H1 (cell line): ENCODE data around the gene IGSF1. TPM values are rescaled to one million over a fixed set of nuclear protein-coding genes. Genes with fewer than 3 reads are reported as not detected.

ENCODE experiments used
- CTCF ChIA-PET: fragments of 300-600 bp; sonication (Branson Sonifier 250); formaldehyde crosslinking; loops from one replicate; lab custom pipeline; 2021; ENCODE audit not compliant: partially characterized antibody; lab: Charles Lee
- POLR2A ChIA-PET: fragments of 300-600 bp; sonication (Branson Sonifier 250); formaldehyde crosslinking; loops from one replicate; lab custom pipeline; 2021; ENCODE audit warnings: inconsistent platforms; ENCODE audit not compliant: partially characterized antibody; lab: Charles Lee
- DNase-seq, 2 experiments: peaks; one replicate each; pipeline versions ENCODE4 v3.0.0 to v3.0.0-alpha.2; 2010 to 2022; ENCODE audit warnings: low spot score in 2 of 2, low read depth in 1 of 2, mixed read lengths in 1 of 2
- FAIRE-seq: peaks from 2 replicates; lab custom pipeline; 2011; peaks lifted over from hg19 to GRCh38; lab: Jason Lieb, UNC
- H2AFZ ChIP-seq: 2 replicates; pipeline ENCODE4 v1.8.1; 2012; ENCODE audit warnings: low read length, inconsistent platforms
- H2AK5ac ChIP-seq: 2 replicates; pipeline ENCODE4 v1.6.1; 2013; ENCODE audit warnings: low read depth, low read length
- H2BK120ac ChIP-seq: replicated peaks from 2 replicates; pipeline ENCODE3; 2013; ENCODE audit warnings: low read depth, low read length, inconsistent platforms
- H2BK12ac ChIP-seq: 2 replicates; pipeline ENCODE4 v1.6.1; 2013; ENCODE audit warnings: low read depth, low read length
- H2BK15ac ChIP-seq: 2 replicates; pipeline ENCODE4 v1.6.1; 2013; ENCODE audit warnings: low read length
- H2BK20ac ChIP-seq: 2 replicates; pipeline ENCODE4 v1.6.1; 2013; ENCODE audit warnings: low read length
- H2BK5ac ChIP-seq: 2 replicates; pipeline ENCODE4 v1.6.1; 2013; ENCODE audit warnings: low read depth, low read length
- H3K14ac ChIP-seq: 2 replicates; pipeline ENCODE4 v1.6.1; 2013; ENCODE audit warnings: inconsistent platforms; ENCODE audit not compliant: insufficient read length
- H3K18ac ChIP-seq: 2 replicates; pipeline ENCODE4 v1.6.1; 2013; ENCODE audit warnings: low read length; ENCODE audit errors: extremely low read depth
- H3K23ac ChIP-seq: 2 replicates; pipeline ENCODE4 v1.6.1; 2013; ENCODE audit warnings: inconsistent platforms; ENCODE audit not compliant: insufficient read length
- H3K23me2 ChIP-seq: 2 replicates; pipeline ENCODE4 v1.6.1; 2013; ENCODE audit warnings: low read depth, low read length
- H3K27ac ChIP-seq: 2 replicates; pipeline ENCODE4 v1.6.1; 2011; ENCODE audit warnings: low read depth, low read length, inconsistent platforms
- H3K27me3 ChIP-seq, 4 experiments: replicated peaks in 1 of 4; 1 replicate in 1 of 4; 2 replicates in 3 of 4; pipeline versions ENCODE4 v1.6.1 to v1.8.1; 2011 to 2013; ENCODE audit warnings: low read length in 3 of 4, mild to moderate bottlenecking in 3 of 4, inconsistent platforms in 2 of 4, mixed read lengths in 2 of 4, moderate library complexity in 1 of 4; ENCODE audit not compliant: control insufficient read depth in 3 of 4, insufficient read depth in 3 of 4; ENCODE audit errors: extremely low read depth in 1 of 4
- H3K36me3 ChIP-seq, 4 experiments: 2 replicates each; pipeline versions ENCODE4 v1.6.1 to v1.8.1; 2011 to 2013; ENCODE audit warnings: mild to moderate bottlenecking in 4 of 4, low read length in 3 of 4, moderate library complexity in 2 of 4, control low read depth in 1 of 4, inconsistent platforms in 1 of 4; ENCODE audit not compliant: insufficient read depth in 4 of 4, control insufficient read depth in 2 of 4
- H3K4ac ChIP-seq: replicated peaks from 2 replicates; pipeline ENCODE3; 2013; ENCODE audit warnings: low read length, low read depth, mixed read lengths, inconsistent platforms; ENCODE audit not compliant: insufficient read length
- H3K4me1 ChIP-seq, 4 experiments: replicated peaks in 1 of 4; 1 replicate in 1 of 4; 2 replicates in 3 of 4; pipeline versions ENCODE4 v1.6.1 to v1.8.1; 2011 to 2013; ENCODE audit warnings: low read length in 3 of 4, inconsistent platforms in 2 of 4, mixed read lengths in 1 of 4; ENCODE audit not compliant: insufficient read depth in 4 of 4, control insufficient read depth in 3 of 4
- H3K4me2 ChIP-seq, 2 experiments: 2 replicates each; pipeline versions ENCODE4 v1.6.1 to v1.8.1; 2011 to 2013; ENCODE audit warnings: low read depth in 2 of 2, low read length in 2 of 2, control low read depth in 1 of 2, inconsistent platforms in 1 of 2, mild to moderate bottlenecking in 1 of 2; ENCODE audit not compliant: insufficient read depth in 1 of 2
- H3K4me3 ChIP-seq, 4 experiments: fragments of 200-600, 300-600 bp in 1 of 4; sonication (generic), shearing (Covaris generic), sonication (Bioruptor Twin) in 1 of 4; 2 replicates each; pipeline versions ENCODE4 v1.5.1 to v1.8.1; 2011 to 2016; ENCODE audit warnings: low read length in 4 of 4, low read depth in 3 of 4, control low read depth in 2 of 4, inconsistent platforms in 2 of 4, mild to moderate bottlenecking in 2 of 4, mixed read lengths in 1 of 4, moderate library complexity in 1 of 4; ENCODE audit not compliant: insufficient read depth in 2 of 4; ENCODE audit errors: extremely low read depth in 1 of 4
- H3K56ac ChIP-seq: replicated peaks from 2 replicates; pipeline ENCODE3; 2013; ENCODE audit warnings: low read depth, mild to moderate bottlenecking, mixed read lengths, low read length, inconsistent platforms; ENCODE audit not compliant: insufficient read length
- H3K79me1 ChIP-seq: 2 replicates; pipeline ENCODE4 v1.6.1; 2013; ENCODE audit warnings: low read depth, low read length, control low read depth
- H3K79me2 ChIP-seq, 2 experiments: 2 replicates each; pipeline versions ENCODE4 v1.6.1 to v1.8.1; 2012 to 2013; ENCODE audit warnings: low read length in 2 of 2, mild to moderate bottlenecking in 2 of 2, inconsistent platforms in 1 of 2; ENCODE audit not compliant: insufficient read depth in 2 of 2, control insufficient read depth in 1 of 2
- H3K9ac ChIP-seq, 4 experiments: replicated peaks in 1 of 4; 1 replicate in 1 of 4; 2 replicates in 3 of 4; pipeline versions ENCODE4 v1.6.1 to v1.8.1; 2011 to 2013; ENCODE audit warnings: low read depth in 3 of 4, low read length in 3 of 4, control low read depth in 2 of 4, mild to moderate bottlenecking in 2 of 4, moderate library complexity in 2 of 4, inconsistent platforms in 1 of 4; ENCODE audit errors: extremely low read depth in 1 of 4
- H3K9me3 ChIP-seq, 2 experiments: 2 replicates each; pipeline versions ENCODE4 v1.6.1 to v1.8.1; 2012 to 2013; ENCODE audit warnings: mild to moderate bottlenecking in 2 of 2, moderate library complexity in 2 of 2, control low read depth in 1 of 2, inconsistent platforms in 1 of 2, low read depth in 1 of 2, low read length in 1 of 2, mixed read lengths in 1 of 2; ENCODE audit not compliant: insufficient read depth in 2 of 2
- H4K20me1 ChIP-seq, 2 experiments: replicated peaks in 1 of 2; 2 replicates each; pipeline versions ENCODE3 to v1.8.1; 2011 to 2013; ENCODE audit warnings: inconsistent platforms in 2 of 2, low read length in 2 of 2, mild to moderate bottlenecking in 1 of 2; ENCODE audit not compliant: insufficient read depth in 2 of 2, control insufficient read depth in 1 of 2
- H4K5ac ChIP-seq: 2 replicates; pipeline ENCODE4 v1.6.1; 2013; ENCODE audit warnings: low read length, low read depth, mixed read lengths, inconsistent platforms; ENCODE audit not compliant: insufficient read length
- H4K8ac ChIP-seq: 2 replicates; pipeline ENCODE4 v1.8.0; 2013; ENCODE audit warnings: mild to moderate bottlenecking, moderate library complexity, low read length, inconsistent platforms; ENCODE audit not compliant: insufficient read depth; ENCODE audit errors: extremely low read depth
- H4K91ac ChIP-seq: replicated peaks from 2 replicates; pipeline ENCODE3; 2013; ENCODE audit warnings: low read length, mixed read lengths, inconsistent platforms; ENCODE audit not compliant: insufficient read length
- TCF12 ChIP-seq: IDR thresholded peaks from 2 replicates; pipeline ENCODE4 v1.6.1; 2011; ENCODE audit warnings: low read depth, mild to moderate bottlenecking, low read length
- WGBS, 2 experiments: shearing (Covaris generic) in 1 of 2; methylation state at CpG; one replicate each; pipeline versions ENCODE4 v1.1.6 to v1.1.7; 2013 to 2015; ENCODE audit warnings: low lambda C conversion rate in 2 of 2, mixed read lengths in 2 of 2, inconsistent platforms in 1 of 2, low coverage in 1 of 2, missing lambda C conversion rate in 1 of 2; ENCODE audit not compliant: insufficient replicate concordance in 2 of 2, insufficient coverage in 1 of 2, insufficient read length in 1 of 2; ENCODE audit errors: extremely low coverage in 1 of 2, missing lambda C conversion rate in 1 of 2; 5-methylcytosine and 5-hydroxymethylcytosine counted together
- polyA plus RNA-seq, 7 experiments: library from polyadenylated mRNA; depleted of rRNA in 3 of 7; stranded (reverse) in 5 of 7; unstranded in 2 of 7; fragments of >200 nt in 5 of 7; fragments of 200-250 nt in 2 of 7; gene quantifications; 1 replicate in 5 of 7; 2 replicates in 1 of 7; 4 replicates in 1 of 7; pipeline versions ENCODE4 v1.2.1 to v1.2.3, GENCODE V29; 2011 to 2013; ENCODE audit warnings: missing spikeins in 2 of 7, mixed read lengths in 2 of 7
- total RNA-seq: library from RNA; stranded (reverse); fragmentation: NEBNext Ultra II Directional; extraction: Animal tissue kit (Norgen Biotek cat#: 25700); gene quantifications from 2 replicates; pipeline ENCODE4 v1.2.1, GENCODE V29; 2021

The IGSF1 gene
- total and polyA plus RNA-seq, 2 of the 8 experiments (the other 6 are each of a cell fraction or from before 2014, with no cell fraction given) = 23.1 to 39.9 TPM

DNA sequence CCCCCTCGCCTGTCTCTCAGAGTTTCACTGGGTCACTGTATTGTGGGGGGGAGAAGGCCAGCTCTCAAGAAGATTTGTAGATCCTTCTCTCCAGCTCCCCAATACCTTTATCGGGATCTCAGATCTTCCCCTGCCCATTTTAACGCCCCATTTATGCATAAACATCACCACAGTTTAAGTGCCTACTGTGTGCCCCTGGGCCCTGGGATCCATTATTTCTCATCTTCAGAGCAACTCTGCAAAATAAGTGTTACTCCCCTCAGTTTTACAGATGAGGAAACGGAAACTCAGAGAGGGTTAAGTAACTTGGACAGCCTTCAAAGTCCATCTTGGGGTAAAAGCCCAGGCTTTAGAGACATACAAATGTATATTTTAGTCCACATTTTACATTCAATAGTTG, 421 bp upstream of the IGSF1 start:
- no peaks in the 10 kb centered on the region for H3K79me2 ChIP-seq
- no peak overlapping the region; a peak in 1 of 7 replicates for H3K9ac ChIP-seq
- peaks cover 0 to 4% (median 3%) of the 10 kb centered on the region in 4 experiments; a peak in 6 of 7 replicates for H3K4me1 ChIP-seq
- peak overlapping the region in 1 of 2 experiments; percentile 74; a peak in 2 of 4 replicates for H3K4me2 ChIP-seq
- 32% methylated on average over 3 of the region's 4 CpGs; no CpG with 5 or more reads in 1 of the 2 experiments for WGBS, 2 experiments
- no peaks in the 10 kb centered on the region for H3K27me3 ChIP-seq
- no peak overlapping the region for H4K8ac ChIP-seq
- no peak overlapping the region for H4K5ac ChIP-seq
- H2BK15ac ChIP-seq = no peak overlapping the region
- no peak overlapping the region for H2BK5ac ChIP-seq
- no peak overlapping the region for H3K4ac ChIP-seq
- DNase-seq = no peak
- no peak overlapping the region for H4K91ac ChIP-seq
- no peak overlapping the region for H2BK20ac ChIP-seq
- H3K18ac ChIP-seq = no peak overlapping the region
- no peak overlapping the region for H3K27ac ChIP-seq
- H2BK12ac ChIP-seq = no peak overlapping the region
- POLR2A ChIA-PET = interaction anchor here (0.8 to 3.0 kb wide), 4 partner anchors 9 to 18 kb away, joined by 3 to 16 read pairs (median 5); no protein-coding TSS in a partner anchor
- no peak overlapping the region for H3K56ac ChIP-seq
- no peaks in the 10 kb centered on the region for H3K23me2 ChIP-seq
- H2BK120ac ChIP-seq = no peak overlapping the region
- CTCF ChIA-PET = interaction anchor here (1.0 kb wide), 1 partner anchor 221 kb away, joined by 3 read pairs; no protein-coding TSS in a partner anchor
- no peaks in the 10 kb centered on the region for H3K79me1 ChIP-seq
- 0 out of 2 replicates have a peak overlapping the region, but pooled peaks have one; percentile 32 for H2AFZ ChIP-seq
- no peak overlapping the region for H2AK5ac ChIP-seq
- H3K9me3 ChIP-seq = no peaks in the 10 kb centered on the region
- peak overlapping the region in 1 of 4 experiments; percentile 34; a peak in 1 of 8 replicates for H3K4me3 ChIP-seq
- FAIRE-seq = no peak
- H3K14ac ChIP-seq = no peak overlapping the region
- H3K23ac ChIP-seq = no peak overlapping the region
- H4K20me1 ChIP-seq = no peaks in the 10 kb centered on the region
- H3K36me3 ChIP-seq = peaks cover 0 to 7% (median 2%) of the 10 kb centered on the region in 4 experiments; a peak in 3 of 8 replicates
- TF ChIP-seq TCF12 = no peak
